ENCODE results near the gene AMZ1. TPM values are rescaled to one million over a fixed set of nuclear protein-coding genes. Genes with fewer than 3 reads are reported as not detected.
A peak's percentile ranks its signal among the peaks of the same experiment; 100 is the strongest.

The AMZ1 gene
- total RNA-seq, 2 experiments from 2014 or later: 0.11 to 0.14 TPM

DNA sequence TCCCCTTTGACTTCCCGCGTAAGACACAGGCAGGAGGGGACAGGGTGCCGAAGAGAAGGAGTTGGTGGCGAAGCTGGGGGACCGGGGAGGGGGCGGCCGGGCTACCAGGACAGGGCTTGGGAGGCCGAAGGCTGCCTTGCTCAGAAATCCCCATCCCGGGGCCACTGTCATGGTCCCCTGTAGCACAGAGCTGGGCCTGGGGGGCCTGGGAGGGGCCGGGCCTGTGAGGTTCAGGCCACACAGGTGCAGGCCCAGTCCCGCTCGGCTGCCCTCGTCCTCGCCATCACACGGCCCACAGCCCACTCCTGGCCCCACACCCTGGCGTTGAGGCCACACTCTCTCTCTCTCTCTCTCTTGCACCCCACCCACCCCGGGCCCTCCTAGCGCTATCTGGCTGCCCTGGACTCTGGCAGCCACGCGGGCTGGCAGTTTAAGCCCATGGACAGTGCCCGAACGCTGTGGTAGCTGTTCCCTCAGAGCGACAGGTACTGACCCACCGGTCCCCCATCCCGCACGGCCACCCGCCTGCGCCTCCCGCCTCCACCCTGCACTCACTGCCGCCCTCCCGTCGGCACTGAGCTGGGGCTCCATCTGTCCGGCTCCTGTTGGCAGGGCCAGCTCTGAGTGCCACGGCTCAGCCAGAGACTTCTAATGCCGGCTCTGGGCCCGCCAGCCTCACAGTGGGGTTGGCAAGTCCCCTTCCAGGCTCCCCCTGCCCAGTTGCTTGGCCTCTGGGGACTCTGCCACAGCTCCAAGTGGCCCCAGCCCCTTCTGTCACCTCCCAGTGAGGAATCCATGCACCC lies 28.2 kb upstream of the AMZ1 start:
- Mint-ChIP-seq H3K9me3 (no peaks in the 10 kb centered on the region), H3K36me3 (ENCODE audit: low read depth) (peaks cover 3% of the 10 kb centered on the region), H3K27ac (no peak overlapping the region), H3K4me1 (ENCODE audit: low read depth) (no peaks in the 10 kb centered on the region), H3K27me3 (no peaks in the 10 kb centered on the region), H3K4me3 (no peak overlapping the region)
- DNase-seq: no peak
- TF ChIP-seq, protein P1, sequence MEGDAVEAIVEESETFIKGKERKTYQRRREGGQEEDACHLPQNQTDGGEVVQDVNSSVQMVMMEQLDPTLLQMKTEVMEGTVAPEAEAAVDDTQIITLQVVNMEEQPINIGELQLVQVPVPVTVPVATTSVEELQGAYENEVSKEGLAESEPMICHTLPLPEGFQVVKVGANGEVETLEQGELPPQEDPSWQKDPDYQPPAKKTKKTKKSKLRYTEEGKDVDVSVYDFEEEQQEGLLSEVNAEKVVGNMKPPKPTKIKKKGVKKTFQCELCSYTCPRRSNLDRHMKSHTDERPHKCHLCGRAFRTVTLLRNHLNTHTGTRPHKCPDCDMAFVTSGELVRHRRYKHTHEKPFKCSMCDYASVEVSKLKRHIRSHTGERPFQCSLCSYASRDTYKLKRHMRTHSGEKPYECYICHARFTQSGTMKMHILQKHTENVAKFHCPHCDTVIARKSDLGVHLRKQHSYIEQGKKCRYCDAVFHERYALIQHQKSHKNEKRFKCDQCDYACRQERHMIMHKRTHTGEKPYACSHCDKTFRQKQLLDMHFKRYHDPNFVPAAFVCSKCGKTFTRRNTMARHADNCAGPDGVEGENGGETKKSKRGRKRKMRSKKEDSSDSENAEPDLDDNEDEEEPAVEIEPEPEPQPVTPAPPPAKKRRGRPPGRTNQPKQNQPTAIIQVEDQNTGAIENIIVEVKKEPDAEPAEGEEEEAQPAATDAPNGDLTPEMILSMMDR (IDR thresholded peaks at IDR 0.05): no peak
- no peak for ATAC-seq
- intact Hi-C loops (cut with micrococcal nuclease): no loop called here
- CTCF ChIA-PET: interaction anchor here (0.6 to 0.9 kb wide), 2 partner anchors 11 to 50 kb away, joined by 3 to 4 read pairs; no protein-coding TSS in a partner anchor
- POLR2A ChIA-PET: interaction anchor here (1.4 kb wide), 1 partner anchor 23 kb away, joined by 5 read pairs; no protein-coding TSS in a partner anchor

DNA sequence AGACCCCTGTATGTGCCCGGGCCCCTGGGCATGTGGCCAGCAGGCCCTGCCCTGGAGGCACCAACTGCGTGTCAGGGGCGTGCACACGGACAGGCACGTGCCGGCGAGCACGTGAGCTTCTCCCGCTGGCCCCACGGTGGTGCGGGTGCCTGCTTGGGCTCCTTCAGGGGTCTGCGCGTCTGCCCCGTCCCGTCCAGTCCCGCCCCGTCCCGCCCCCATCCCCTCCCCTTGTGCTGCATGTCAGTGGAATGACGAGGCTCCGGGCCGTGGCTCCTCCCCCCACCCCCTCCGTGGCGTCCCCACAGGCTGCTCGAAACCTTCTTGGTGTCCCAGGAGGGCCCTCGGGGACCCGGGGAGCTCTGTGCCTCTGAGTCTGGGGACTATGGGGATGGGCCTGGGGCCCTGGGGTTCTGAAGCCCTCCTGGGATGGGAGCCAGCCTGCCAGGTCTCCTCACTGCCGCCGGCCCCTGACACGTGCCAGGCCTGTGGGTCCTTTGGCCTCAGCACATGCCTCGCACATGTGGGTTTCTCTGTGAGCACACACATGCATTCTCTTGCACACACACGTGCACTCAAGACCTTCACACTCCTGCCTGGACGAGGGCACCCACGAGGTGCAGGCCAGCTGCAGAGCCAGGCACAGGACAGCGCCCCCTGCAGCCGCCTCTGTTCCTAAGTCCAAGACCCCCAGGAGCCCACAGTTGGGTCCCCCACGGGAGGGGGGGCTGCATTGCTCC lies 27.5 kb upstream of the AMZ1 start:
- no peak overlapping the region for H3K4me3 Mint-ChIP-seq

DNA sequence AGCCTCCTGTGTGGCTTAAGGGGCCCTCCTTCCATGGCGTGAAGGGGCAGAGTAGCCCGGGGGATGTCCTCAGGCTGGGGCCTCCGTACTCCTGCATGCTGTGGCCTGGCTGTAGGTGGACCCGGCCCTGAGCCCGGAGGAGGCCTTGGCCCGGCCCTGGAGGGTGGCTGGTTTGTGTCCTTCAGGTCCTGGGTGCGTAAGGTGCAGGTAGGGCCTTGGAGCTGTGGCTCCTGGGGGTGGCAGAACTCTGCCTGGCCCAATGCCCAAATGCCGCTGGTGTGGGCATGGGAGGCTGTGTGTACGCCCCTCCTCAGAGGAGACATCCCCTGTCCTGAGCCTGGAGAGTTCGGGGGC lies 26.9 kb upstream of the AMZ1 start:
- Mint-ChIP-seq H3K27ac (no peak overlapping the region), H3K4me3 (no peak overlapping the region), H3K9me3 (no peaks in the 10 kb centered on the region), H3K4me1 (ENCODE audit: low read depth) (peaks cover 2% of the 10 kb centered on the region), H3K36me3 (ENCODE audit: low read depth) (peaks cover 3% of the 10 kb centered on the region), H3K27me3 (no peaks in the 10 kb centered on the region)
- intact Hi-C loops (cut with micrococcal nuclease): no loop called here
- POLR2A ChIA-PET: no interaction called here
- no peak for ATAC-seq
- no peak for DNase-seq
- TF ChIP-seq, protein P1 (IDR thresholded peaks at IDR 0.05): no peak
- CTCF ChIA-PET: no interaction called here

More for the DNA sequence above, 27.5 kb upstream of the AMZ1 start:
- Mint-ChIP-seq H3K4me1 (ENCODE audit: low read depth) (peaks cover 2% of the 10 kb centered on the region), H3K36me3 (ENCODE audit: low read depth) (peaks cover 3% of the 10 kb centered on the region), H3K9me3 (no peaks in the 10 kb centered on the region), H3K27me3 (no peaks in the 10 kb centered on the region), H3K27ac (no peak overlapping the region)
- intact Hi-C loops (cut with micrococcal nuclease): no loop called here
- ChIA-PET CTCF (interaction anchor here (0.6 to 0.9 kb wide), 2 partner anchors 10 to 49 kb away, joined by 3 to 4 read pairs; no protein-coding TSS in a partner anchor), POLR2A (no interaction called here)
- DNase-seq (peak; percentile 29), ATAC-seq (no peak)
- TF ChIP-seq, protein P1 (IDR thresholded peaks at IDR 0.05): peak; percentile 48

DNA sequence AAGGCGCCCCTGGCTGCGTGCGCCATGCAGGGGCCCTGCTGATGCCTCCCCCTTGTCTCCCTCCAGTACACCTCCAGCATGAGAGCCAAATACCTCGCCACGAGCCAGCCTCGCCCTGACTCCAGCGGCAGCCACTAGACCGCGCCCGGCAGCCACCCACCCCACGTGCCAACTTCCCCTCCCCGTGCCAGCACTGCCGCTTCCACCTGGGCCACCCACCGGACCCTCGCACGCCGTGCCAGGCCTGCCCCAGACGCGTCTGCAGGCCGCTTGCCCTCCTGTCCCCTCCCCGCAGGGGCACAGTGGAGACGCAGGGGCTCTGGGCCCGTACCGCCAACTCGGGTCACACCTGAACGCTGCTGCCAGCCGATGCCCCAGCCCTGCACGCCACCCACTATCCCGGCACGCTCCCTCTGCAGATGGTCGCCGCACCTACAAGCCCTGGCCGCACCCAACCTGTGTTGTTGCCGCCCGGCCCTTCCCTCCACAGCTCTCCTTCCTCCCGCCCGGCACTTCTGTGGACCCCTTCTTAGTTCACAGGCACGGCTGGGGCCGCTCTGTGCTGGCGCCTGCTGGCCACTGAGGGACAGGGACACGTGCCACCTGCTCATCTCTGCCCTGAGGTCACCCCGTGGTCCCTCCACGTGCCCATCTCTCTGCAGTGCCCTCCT lies 26.3 kb upstream of the AMZ1 start:
- TF ChIP-seq, protein P1 (IDR thresholded peaks at IDR 0.05): no peak
- no peak overlapping the region for H3K4me3 Mint-ChIP-seq
- peaks cover 2% of the 10 kb centered on the region for H3K4me1 Mint-ChIP-seq (ENCODE audit: low read depth)
- peaks cover 3% of the 10 kb centered on the region for H3K36me3 Mint-ChIP-seq (ENCODE audit: low read depth)
- H3K27me3 Mint-ChIP-seq: no peaks in the 10 kb centered on the region
- CTCF ChIA-PET: no interaction called here
- POLR2A ChIA-PET: no interaction called here
- no peak for ATAC-seq
- no peak overlapping the region for H3K27ac Mint-ChIP-seq
- DNase-seq: no peak
- no peaks in the 10 kb centered on the region for H3K9me3 Mint-ChIP-seq
- intact Hi-C loops (cut with micrococcal nuclease): no loop called here
